NCI-H524 treated with DMSO at 0.1 percent for 48 hours (cell line): ENCODE results near the gene C13orf46.

Experiments
- DNase-seq: peaks from one replicate; lab custom pipeline; 2025; lab: John Stamatoyannopoulos, UW

The C13orf46 gene

GRCh38 chr13:113970810-113971470 is 2.9 kb downstream of the C13orf46 start:
- no peak for DNase-seq

GRCh38 chr13:113969973-113970611 is 3.8 kb downstream of the C13orf46 start:
- DNase-seq: no peak

- no peak for DNase-seq
Observed at GRCh38 chr13:113969311-113969972, 4.4 kb downstream of the C13orf46 start.

- DNase-seq: no peak
Observed at GRCh38 chr13:113968463-113969310, 5.2 kb downstream of the C13orf46 start.

GRCh38 chr13:113967729-113968462 is 6.0 kb downstream of the C13orf46 start:
- DNase-seq: no peak

- no peak for DNase-seq
Observed at GRCh38 chr13:113967206-113967720, 6.6 kb downstream of the C13orf46 start.

- no peak for DNase-seq
Observed at GRCh38 chr13:113965968-113966884, 7.7 kb downstream of the C13orf46 start.

GRCh38 chr13:113965383-113965874 is 8.4 kb downstream of the C13orf46 start:
- no peak for DNase-seq

- DNase-seq: no peak
Observed at GRCh38 chr13:113964251-113964995, 9.5 kb downstream of the C13orf46 start.

- no peak for DNase-seq
Observed at GRCh38 chr13:113963376-113963775, 10.5 kb downstream of the C13orf46 start.

- no peak for DNase-seq
Observed at GRCh38 chr13:113962975-113963374, 10.9 kb downstream of the C13orf46 start.

- DNase-seq: no peak
Observed at GRCh38 chr13:113962386-113962785, 11.5 kb downstream of the C13orf46 start.

GRCh38 chr13:113960276-113960948 is 13.5 kb downstream of the C13orf46 start:
- DNase-seq: no peak

GRCh38 chr13:113959198-113959597 is 14.7 kb downstream of the C13orf46 start:
- no peak for DNase-seq

- DNase-seq: no peak
Observed at GRCh38 chr13:113958373-113958772, 15.5 kb downstream of the C13orf46 start.

- DNase-seq: no peak
Observed at GRCh38 chr13:113956571-113956970, 17.3 kb downstream of the C13orf46 start.

GRCh38 chr13:113955691-113956090 is 18.2 kb downstream of the C13orf46 start:
- no peak for DNase-seq

GRCh38 chr13:113955235-113955634 is 18.6 kb downstream of the C13orf46 start:
- DNase-seq: no peak
